ENCODE results near the gene TTC34.
A peak's percentile ranks its signal among the peaks of the same experiment; 100 is the strongest.

Gene TTC34

DNA sequence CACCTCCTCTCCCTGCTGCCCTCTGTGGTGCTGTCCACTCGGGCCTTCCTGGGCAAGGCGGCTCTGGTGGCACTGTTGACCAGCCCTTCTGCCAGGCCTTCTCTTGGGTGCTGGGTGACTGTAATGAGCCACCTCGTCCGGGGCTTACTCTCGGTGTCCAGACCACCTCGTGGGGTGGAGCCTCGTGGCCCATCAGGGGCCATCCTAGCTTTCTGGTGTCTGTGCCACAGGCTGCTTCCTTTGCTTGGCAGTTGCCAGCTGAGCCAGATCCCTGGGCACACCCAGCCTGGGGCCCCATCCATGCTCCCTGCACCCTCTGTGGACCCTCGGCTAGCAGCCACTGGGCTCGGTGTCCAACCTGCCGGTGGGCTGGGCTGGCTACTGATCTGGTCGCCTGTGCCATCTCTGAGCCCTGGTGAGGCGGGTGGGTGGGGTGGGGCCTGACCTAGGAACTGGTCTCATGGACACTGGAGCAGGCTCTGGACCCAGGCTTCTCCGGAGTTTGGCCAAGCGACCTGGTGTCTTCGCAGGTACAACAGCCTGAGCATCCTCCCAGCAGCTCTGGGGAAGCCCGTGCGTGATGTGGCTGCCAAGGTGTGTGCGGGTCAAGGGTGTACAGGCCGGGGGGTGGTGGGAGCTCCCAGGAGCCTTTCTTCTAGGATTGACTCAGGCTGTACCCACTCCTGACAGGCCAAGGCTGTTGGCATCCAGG lies 213.5 kb downstream of the TTC34 start:
- no peak for DNase-seq

DNA sequence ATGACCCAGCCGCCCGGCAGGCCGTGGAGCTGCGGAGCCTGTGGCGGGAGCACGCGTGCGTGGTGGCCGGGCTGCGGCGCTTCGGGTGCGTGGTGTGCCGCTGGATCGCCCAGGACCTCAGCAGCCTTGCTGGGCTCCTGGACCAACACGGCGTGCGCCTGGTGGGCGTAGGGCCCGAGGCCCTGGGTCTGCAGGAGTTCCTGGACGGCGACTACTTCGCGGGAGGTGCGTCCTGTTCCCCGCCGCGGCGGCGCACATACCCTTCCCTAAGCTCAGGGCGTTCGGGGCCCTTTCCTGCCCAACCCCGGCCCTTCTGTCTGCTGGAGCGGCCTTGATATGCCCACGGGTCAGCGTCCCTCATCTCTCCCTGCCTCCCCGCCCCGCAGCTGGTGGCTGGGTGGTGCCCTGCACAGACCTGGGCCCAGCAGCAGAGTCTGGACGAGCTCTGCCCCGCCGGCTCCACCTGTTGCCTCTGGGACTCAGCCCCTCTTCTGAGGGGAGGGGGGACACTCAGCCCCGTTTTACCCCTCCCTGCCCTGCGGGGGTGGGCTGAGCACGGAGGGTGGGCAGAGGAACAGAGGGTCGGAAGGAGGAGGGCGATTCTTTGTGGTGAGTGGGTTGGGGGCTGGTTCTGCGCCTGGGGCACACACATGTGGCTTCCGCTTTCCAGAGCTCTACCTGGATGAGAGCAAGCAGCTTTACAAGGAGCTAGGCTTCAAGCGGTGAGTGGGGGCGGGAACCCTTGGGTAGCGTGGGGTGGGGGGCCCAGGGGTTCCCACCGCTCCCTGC lies 214.2 kb downstream of the TTC34 start:
- DNase-seq = peak in 1 of 4 experiments; percentile 42

DNA sequence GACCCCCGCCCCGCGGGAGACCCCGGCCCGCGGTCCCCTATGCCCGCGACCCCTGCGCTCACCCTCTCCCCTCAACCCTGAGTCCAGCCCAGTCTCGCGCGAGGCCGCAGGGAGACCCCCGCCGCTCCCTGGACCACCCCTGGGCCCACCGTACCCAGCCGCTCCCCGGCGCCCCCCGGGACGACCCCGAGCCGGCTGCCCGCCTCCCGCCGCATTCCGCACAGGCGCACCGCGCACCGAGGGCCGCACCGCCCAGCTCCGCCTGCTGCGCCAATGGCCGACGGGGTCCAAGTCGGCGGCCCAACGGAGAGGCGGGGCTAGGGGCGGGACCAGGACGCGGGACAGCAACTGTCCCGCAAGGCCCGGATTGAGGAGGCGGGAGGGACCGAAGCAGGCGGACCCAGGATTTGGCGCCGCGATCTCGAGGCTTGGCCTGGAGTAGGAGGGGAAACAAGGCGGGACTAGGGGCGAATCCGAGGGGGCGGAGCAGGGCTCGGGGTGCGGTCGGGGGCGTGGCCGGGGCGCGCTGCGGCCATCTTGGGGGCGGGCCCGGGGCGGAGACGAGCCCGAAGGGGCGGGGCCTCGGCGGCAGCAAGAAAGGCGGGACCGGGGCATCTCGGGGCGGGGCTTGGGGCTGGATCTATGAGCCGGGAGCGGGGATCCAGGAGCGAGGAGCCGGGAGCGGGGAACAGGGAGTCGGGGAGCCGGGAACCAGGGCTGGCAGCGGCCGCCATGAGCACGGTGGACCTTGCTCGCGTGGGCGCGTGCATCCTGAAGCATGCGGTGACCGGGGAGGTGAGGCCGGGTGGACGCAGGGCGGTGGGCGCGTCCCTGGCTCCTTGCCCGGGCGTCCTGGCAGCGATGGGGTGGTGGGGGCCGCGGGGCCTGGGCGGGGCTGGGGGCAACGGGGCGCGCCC lies 215.1 kb downstream of the TTC34 start, which contains the start of gene PRXL2B:
Gene PRXL2B (plus strand): TSS at position 624 of the 917 bp plus-strand sequence. CDS start 109 bp downstream, at position 733.
- DNase-seq = peak; percentile 100
